GM19455 (cell line): ENCODE results near the gene TMEM167B.
"Not testable (repeated sequence)": the region's sequence is repeated elsewhere in the genome, so short reads cannot be mapped to it uniquely, and the experiment has no call there.

Experiments
- ATAC-seq: cut with Tn5 transposase; IDR thresholded peaks from one replicate; pipeline ENCODE4 v1.9.1; 2021; ENCODE audit not compliant: unreplicated experiment

The TMEM167B gene

GRCh38 chr1:109090196-109091077 lies at the start of gene TMEM167B:
Gene TMEM167B (plus strand): TSS chr1:109090764. CDS start chr1:109090873, 109 bp downstream.
- peak; percentile 94 for ATAC-seq

GRCh38 chr1:109040989-109041620 lies 49.5 kb upstream of the TMEM167B start:
- ATAC-seq, result peak; percentile 35

- peak; percentile 95 for ATAC-seq
Observed at GRCh38 chr1:109041621-109042468, 48.7 kb upstream of the TMEM167B start, which contains the start of gene WDR47. Gene WDR47 (minus strand): TSS chr1:109042102. CDS start chr1:109023512, 18,590 bp downstream.

- ATAC-seq, result no peak
Observed at GRCh38 chr1:109045595-109045994, 45.0 kb upstream of the TMEM167B start.

GRCh38 chr1:109046671-109047070 lies 43.9 kb upstream of the TMEM167B start:
- no peak for ATAC-seq

- no peak for ATAC-seq
Observed at GRCh38 chr1:109047339-109047738, 43.2 kb upstream of the TMEM167B start.

GRCh38 chr1:109048335-109048734 lies 42.2 kb upstream of the TMEM167B start:
- ATAC-seq, result no peak

GRCh38 chr1:109050228-109050995 lies 40.2 kb upstream of the TMEM167B start:
- no peak for ATAC-seq

- not testable (repeated sequence) for ATAC-seq
Observed at GRCh38 chr1:109052145-109052544, 38.4 kb upstream of the TMEM167B start.

- no peak for ATAC-seq
Observed at GRCh38 chr1:109056064-109056463, 34.5 kb upstream of the TMEM167B start.

GRCh38 chr1:109059026-109059425 lies 31.5 kb upstream of the TMEM167B start:
- ATAC-seq, result no peak

GRCh38 chr1:109060707-109061106 lies 29.9 kb upstream of the TMEM167B start:
- no peak for ATAC-seq

- no peak for ATAC-seq
Observed at GRCh38 chr1:109061183-109061582, 29.4 kb upstream of the TMEM167B start.

GRCh38 chr1:109065137-109065536 lies 25.4 kb upstream of the TMEM167B start:
- ATAC-seq, result no peak

GRCh38 chr1:109067883-109068282 lies 22.7 kb upstream of the TMEM167B start:
- ATAC-seq, result no peak

- no peak for ATAC-seq
Observed at GRCh38 chr1:109069294-109069693, 21.3 kb upstream of the TMEM167B start.

- peak; percentile 97 for ATAC-seq
Observed at GRCh38 chr1:109075531-109076490, 14.8 kb upstream of the TMEM167B start, which contains the start of gene TAF13. Gene TAF13 (minus strand): TSS chr1:109076003. CDS start chr1:109075947, 56 bp downstream.

- ATAC-seq, result no peak
Observed at GRCh38 chr1:109078317-109078716, 12.2 kb upstream of the TMEM167B start.

GRCh38 chr1:109079240-109079622 lies 11.3 kb upstream of the TMEM167B start:
- no peak for ATAC-seq
